ENCODE results near the gene HENMT1. TPM values are rescaled to one million over a fixed set of nuclear protein-coding genes. Genes with fewer than 3 reads are reported as not detected.

Gene HENMT1
- total RNA-seq, 1 donor from 2014 or later, result 3.7 TPM

- H3K4me3 Mint-ChIP-seq, result no peak overlapping the region
- Histone ChIP-seq H3K27ac (no peak overlapping the region), H3F3A (ENCODE audit: low read depth) (peaks cover 58% of the 10 kb centered on the region), H2AFZ (replicated peaks) (no peak overlapping the region), H3K4me3 (no peak overlapping the region), H3K4me1 (peaks cover 9% of the 10 kb centered on the region), H3K79me2 (ENCODE audit: low read depth) (peaks cover 32% of the 10 kb centered on the region), H4K20me1 (ENCODE audit: low read depth) (peaks cover 18% of the 10 kb centered on the region), H3K27me3 (no peaks in the 10 kb centered on the region), H3K9me3 (ENCODE audit: low read depth) (no peaks in the 10 kb centered on the region), H3K9ac (no peak overlapping the region), H3K36me3 (peaks cover 56% of the 10 kb centered on the region), H3K4me2 (no peak overlapping the region)
- no peak overlapping the region for H3K27ac Mint-ChIP-seq
- H3K4me1 Mint-ChIP-seq, result peaks cover 5% of the 10 kb centered on the region
- H3K27me3 Mint-ChIP-seq (ENCODE audit: insufficient read depth, low read depth), result no peaks in the 10 kb centered on the region
- TF ChIP-seq CTCF (IDR thresholded peaks at IDR 0.05) (no peak), EZH2 (IDR thresholded peaks at IDR 0.05) (no peak), EZH2phosphoT487 (IDR thresholded peaks at IDR 0.05) (no peak)
- no peak for DNase-seq (ENCODE audit: low spot score)
- H3K9me3 Mint-ChIP-seq, result no peaks in the 10 kb centered on the region
- H3K36me3 Mint-ChIP-seq, result peaks cover 23% of the 10 kb centered on the region
Measured at GRCh38 chr1:108699375-108700332, 38.8 kb upstream of the HENMT1 start.

DNA sequence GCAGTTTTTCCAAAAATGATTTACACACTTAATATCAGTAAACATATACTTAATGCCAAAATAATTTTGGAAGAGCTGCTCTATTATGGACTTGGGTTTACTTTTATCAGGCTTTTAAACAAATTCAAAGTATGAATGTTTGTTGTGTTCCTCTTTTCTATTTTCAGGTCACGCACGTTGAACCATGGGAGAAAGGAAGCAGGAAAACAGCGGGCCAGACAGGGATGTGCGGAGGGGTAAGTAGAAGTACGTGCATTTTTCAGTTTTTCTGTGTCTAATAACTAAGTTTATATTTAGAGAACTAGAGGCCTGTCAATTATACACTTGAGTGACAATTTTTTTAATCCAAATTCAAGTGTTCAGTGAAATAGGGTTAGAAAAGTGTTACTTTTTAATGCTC is 34.6 kb upstream of the HENMT1 start:
- Mint-ChIP-seq H3K9me3 (no peaks in the 10 kb centered on the region), H3K36me3 (peaks cover 19% of the 10 kb centered on the region), H3K4me1 (peaks cover 27% of the 10 kb centered on the region), H3K27me3 (ENCODE audit: insufficient read depth, low read depth) (peaks cover 2% of the 10 kb centered on the region), H3K4me3 (no peak overlapping the region), H3K27ac (no peak overlapping the region)
- peak overlapping the region; percentile 99 for H3K4me2 ChIP-seq
- H3K79me2 ChIP-seq (ENCODE audit: low read depth), result peaks cover 70% of the 10 kb centered on the region
- no peak overlapping the region for H2AFZ ChIP-seq (replicated peaks)
- H3F3A ChIP-seq (ENCODE audit: low read depth), result peaks cover 50% of the 10 kb centered on the region
- peak overlapping the region; percentile 94 for H3K4me3 ChIP-seq
- no peak overlapping the region for H3K27ac ChIP-seq
- peaks cover 40% of the 10 kb centered on the region for H4K20me1 ChIP-seq (ENCODE audit: low read depth)
- TF ChIP-seq CTCF (IDR thresholded peaks at IDR 0.05), result no peak
- no peak for TF ChIP-seq EZH2phosphoT487 (IDR thresholded peaks at IDR 0.05)
- no peak for TF ChIP-seq EZH2 (IDR thresholded peaks at IDR 0.05)
- H3K4me1 ChIP-seq, result peaks cover 26% of the 10 kb centered on the region
- no peak for DNase-seq (ENCODE audit: low spot score)
- peaks cover 55% of the 10 kb centered on the region for H3K36me3 ChIP-seq
- no peaks in the 10 kb centered on the region for H3K9me3 ChIP-seq (ENCODE audit: low read depth)
- H3K27me3 ChIP-seq, result no peaks in the 10 kb centered on the region
- H3K9ac ChIP-seq, result no peak overlapping the region

DNA sequence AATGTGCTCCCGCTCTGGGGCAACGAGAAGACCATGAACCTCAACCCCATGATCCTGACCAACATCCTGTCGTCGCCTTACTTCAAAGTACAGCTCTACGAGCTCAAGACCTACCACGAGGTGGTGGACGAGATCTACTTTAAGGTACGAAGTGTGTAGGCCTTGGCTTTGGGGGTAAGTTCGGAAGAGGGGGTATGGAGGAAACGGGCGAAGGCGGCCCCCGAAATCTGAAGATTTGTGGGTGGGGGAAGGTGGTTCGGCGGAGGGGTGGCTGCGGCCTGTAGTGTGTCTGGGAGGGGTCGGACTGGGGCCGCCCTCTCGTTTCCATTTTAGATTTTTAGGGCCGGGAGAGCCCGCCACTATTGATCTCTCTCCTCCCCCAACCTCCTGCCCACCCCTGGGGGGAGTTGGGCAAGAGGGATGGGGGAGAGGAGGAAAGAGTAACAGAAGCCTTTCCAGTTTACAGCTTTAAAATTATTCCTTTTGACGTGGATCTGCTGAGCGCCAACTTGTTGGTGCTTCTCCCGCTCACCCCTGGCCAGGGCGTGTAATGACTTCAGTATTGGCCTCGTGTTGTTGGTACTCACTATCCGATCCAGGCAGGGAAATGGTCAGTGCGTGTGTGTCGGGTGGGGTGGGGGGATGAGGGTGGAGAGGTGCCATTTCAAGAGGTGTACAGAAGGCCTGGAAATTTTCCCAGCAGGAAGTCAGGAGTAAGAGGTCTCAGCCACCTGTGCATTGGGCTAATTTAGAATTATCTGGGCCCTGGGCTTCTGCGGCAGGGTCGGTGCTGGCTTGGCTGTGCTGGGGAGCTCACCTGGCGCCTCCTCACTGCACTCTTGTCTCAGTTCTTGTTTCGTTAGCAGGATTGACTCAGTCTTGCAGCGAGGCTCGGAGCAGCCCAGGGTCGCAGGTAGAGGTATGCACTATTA is 32.1 kb upstream of the HENMT1 start:
- DNase-seq (ENCODE audit: low spot score), result peak; percentile 36
- H3K4me3 Mint-ChIP-seq, result peak overlapping the region; percentile 99
- peaks cover 72% of the 10 kb centered on the region for H3K79me2 ChIP-seq (ENCODE audit: low read depth)
- peaks cover 32% of the 10 kb centered on the region for H3K36me3 ChIP-seq
- TF ChIP-seq EZH2 (IDR thresholded peaks at IDR 0.05), result no peak
- TF ChIP-seq CTCF (IDR thresholded peaks at IDR 0.05), result peak; percentile 36
- no peaks in the 10 kb centered on the region for H3K9me3 ChIP-seq (ENCODE audit: low read depth)
- H3K27me3 Mint-ChIP-seq (ENCODE audit: insufficient read depth, low read depth), result peaks cover 2% of the 10 kb centered on the region
- peak overlapping the region; percentile 94 for H3K4me3 ChIP-seq
- peak overlapping the region; percentile 99 for H3K4me2 ChIP-seq
- H3K4me1 ChIP-seq, result peaks cover 27% of the 10 kb centered on the region
- H2AFZ ChIP-seq (replicated peaks), result peak overlapping the region; percentile 17
- no peaks in the 10 kb centered on the region for H3K9me3 Mint-ChIP-seq
- H3K27ac ChIP-seq, result peak overlapping the region; percentile 99
- peaks cover 7% of the 10 kb centered on the region for H3K36me3 Mint-ChIP-seq
- H3F3A ChIP-seq (ENCODE audit: low read depth), result peaks cover 30% of the 10 kb centered on the region
- no peaks in the 10 kb centered on the region for H3K27me3 ChIP-seq
- peaks cover 40% of the 10 kb centered on the region for H4K20me1 ChIP-seq (ENCODE audit: low read depth)
- peaks cover 30% of the 10 kb centered on the region for H3K4me1 Mint-ChIP-seq
- H3K9ac ChIP-seq, result peak overlapping the region; percentile 88
- peak overlapping the region; percentile 94 for H3K27ac Mint-ChIP-seq

Measured in neural progenitor cell (in vitro differentiated cells).